GM12878 (cell line): ENCODE data around the gene WFDC9. TPM values are rescaled to one million over a fixed set of nuclear protein-coding genes. Genes with fewer than 3 reads are reported as not detected.

ENCODE experiments used
- ATAC-seq: fragments of 200-7000 bp; cut with Tn5 transposase; 3 replicates; pipeline ENCODE4 v1.9.1; 2020; ENCODE audit warnings: mild to moderate bottlenecking, moderate library complexity
- BruUV-seq: library from RNA; stranded (reverse); fragments of 400-500 nt; replicated peaks from 2 replicates; lab custom pipeline; 2021; lab: Mats Ljungman, UMichigan
- CTCF ChIA-PET: fragments of 300-600 bp; sonication (Branson Sonifier 250); formaldehyde crosslinking; extraction: SDS; loops from one replicate; lab custom pipeline; 2021; ENCODE audit warnings: inconsistent platforms; lab: Yijun Ruan, JAX
- POLR2A ChIA-PET: fragments of 350-600 bp; formaldehyde crosslinking; extraction: SDS; loops from one replicate; lab custom pipeline; 2021; ENCODE audit warnings: inconsistent platforms; lab: Charles Lee
- RAD21 ChIA-PET: fragments of 300-600 bp; sonication (Branson Sonifier 250); formaldehyde crosslinking; loops from one replicate; lab custom pipeline; 2023; ENCODE audit warnings: antibody characterized with exemption; ENCODE audit not compliant: unreplicated experiment; lab: Charles Lee
- SMC1A ChIA-PET: fragments of 300-600 bp; sonication (Branson Sonifier 250); formaldehyde crosslinking; loops from one replicate; lab custom pipeline; 2023; ENCODE audit not compliant: unreplicated experiment, uncharacterized antibody; lab: Charles Lee
- DNase-seq: peaks from one replicate; pipeline ENCODE4 v3.0.0-alpha.2; 2011; ENCODE audit warnings: low read depth, low spot score
- FAIRE-seq: peaks from 3 replicates; lab custom pipeline; 2011; peaks lifted over from hg19 to GRCh38; lab: Jason Lieb, UNC
- H2AFZ ChIP-seq: 2 replicates; pipeline ENCODE4 v1.6.0; 2011; ENCODE audit warnings: low read depth, low read length, control low read depth; ENCODE audit not compliant: control insufficient read depth
- H3K27ac ChIP-seq: 2 replicates; pipeline ENCODE4 v1.5.1; 2011; ENCODE audit warnings: control low read depth; ENCODE audit not compliant: control insufficient read depth, insufficient read depth
- H3K27me3 ChIP-seq, 2 experiments: replicated peaks in 1 of 2; 2 replicates each; pipeline versions ENCODE4 v1.6.0 to v1.6.1; 2011; ENCODE audit warnings: low read length in 1 of 2; ENCODE audit not compliant: control insufficient read depth in 2 of 2, insufficient read depth in 2 of 2
- H3K36me3 ChIP-seq, 2 experiments: 2 replicates each; pipeline ENCODE4 v1.5.1; 2011; ENCODE audit warnings: low read length in 1 of 2; ENCODE audit not compliant: control insufficient read depth in 2 of 2, insufficient read depth in 2 of 2
- H3K4me1 ChIP-seq: 2 replicates; pipeline ENCODE4 v1.6.1; 2011; ENCODE audit warnings: mild to moderate bottlenecking, low read length, moderate library complexity, mixed read lengths; ENCODE audit not compliant: control insufficient read depth, insufficient read depth
- H3K4me2 ChIP-seq: 2 replicates; pipeline ENCODE4 v1.6.0; 2011; ENCODE audit warnings: control low read depth; ENCODE audit not compliant: control insufficient read depth, insufficient read depth
- H3K4me3 ChIP-seq: fragments of 200-600 bp; sonication (generic); 2 replicates; pipeline ENCODE4 v1.5.1; 2016
- H3K79me2 ChIP-seq: 2 replicates; pipeline ENCODE4 v1.6.0; 2011; ENCODE audit warnings: low read length; ENCODE audit not compliant: control insufficient read depth, insufficient read depth
- H3K9ac ChIP-seq: 2 replicates; pipeline ENCODE4 v1.8.0; 2011; ENCODE audit warnings: low read length, control low read depth, mixed read lengths; ENCODE audit not compliant: control insufficient read depth, insufficient read depth
- H3K9me3 ChIP-seq: replicated peaks from 3 replicates; pipeline ENCODE4 v1.5.1; 2011; ENCODE audit warnings: mild to moderate bottlenecking, low read length; ENCODE audit not compliant: control insufficient read depth, insufficient read depth
- H4K20me1 ChIP-seq: 2 replicates; pipeline ENCODE4 v1.6.0; 2011; ENCODE audit not compliant: control insufficient read depth, insufficient read depth
- CBX3 ChIP-seq: fragments of 200-600 bp; sonication (generic); IDR thresholded peaks from 2 replicates; pipeline ENCODE4 v1.6.1; 2016; ENCODE audit warnings: low read depth, borderline replicate concordance
- E2F4 ChIP-seq: IDR thresholded peaks from 2 replicates; pipeline ENCODE4 v1.6.1; 2012; ENCODE audit warnings: low read depth, low read length, improper control_type of control experiment
- FOXK2 ChIP-seq: fragments of 450-650 bp; IDR thresholded peaks from 2 replicates; pipeline ENCODE4 v1.6.1; 2017; ENCODE audit warnings: mild to moderate bottlenecking, moderate library complexity
- GABPA ChIP-seq: IDR thresholded peaks from 2 replicates; pipeline ENCODE4 v1.6.1; 2014; ENCODE audit warnings: antibody characterized with exemption, low read depth, mild to moderate bottlenecking, inconsistent platforms
- HDGF ChIP-seq: fragments of 450-650 bp; IDR thresholded peaks from 2 replicates; pipeline ENCODE4 v1.6.1; 2016; ENCODE audit warnings: antibody characterized with exemption
- IRF4 ChIP-seq: IDR thresholded peaks from 2 replicates; pipeline ENCODE4 v1.6.1; 2011; ENCODE audit warnings: low read depth, low read length
- MEF2B ChIP-seq: fragments of 450-650 bp; IDR thresholded peaks from 2 replicates; pipeline ENCODE4 v1.6.1; 2018; ENCODE audit warnings: mild to moderate bottlenecking, moderate library complexity; ENCODE audit not compliant: partially characterized antibody, poor library complexity, severe bottlenecking
- MTA2 ChIP-seq: fragments of 450-650 bp; IDR thresholded peaks from 2 replicates; pipeline ENCODE4 v1.6.1; 2016; ENCODE audit warnings: low read depth, mild to moderate bottlenecking, moderate library complexity
- NR2C2 ChIP-seq: IDR thresholded peaks from 2 replicates; pipeline ENCODE4 v1.6.1; 2011; ENCODE audit warnings: borderline replicate concordance, low read depth; ENCODE audit not compliant: control insufficient read depth, insufficient read length
- POLR2AphosphoS2 ChIP-seq: IDR thresholded peaks from 2 replicates; pipeline ENCODE4 v1.6.1; 2011; ENCODE audit warnings: low read depth, mild to moderate bottlenecking, low read length, improper control_type of control experiment, moderate library complexity
- POLR2AphosphoS5 ChIP-seq: IDR thresholded peaks from 2 replicates; pipeline ENCODE4 v1.6.1; 2011; ENCODE audit warnings: mild to moderate bottlenecking, low read length, inconsistent platforms
- POU2F2 ChIP-seq: IDR thresholded peaks from 3 replicates; pipeline ENCODE4 v1.6.1; 2011; ENCODE audit warnings: low read depth, mild to moderate bottlenecking, low read length, borderline replicate concordance
- SREBF1 ChIP-seq: IDR thresholded peaks from 2 replicates; pipeline ENCODE4 v1.6.1; 2012; ENCODE audit warnings: mild to moderate bottlenecking, low read length
- STAT3 ChIP-seq: IDR thresholded peaks from 2 replicates; pipeline ENCODE4 v1.6.1; 2011; ENCODE audit warnings: low read depth, low read length, improper control_type of control experiment
- SUZ12 ChIP-seq: fragments of 200-600 bp; sonication (generic); IDR thresholded peaks from one replicate; pipeline ENCODE4 v1.6.1; 2018; ENCODE audit warnings: antibody characterized with exemption, mild to moderate bottlenecking; ENCODE audit not compliant: unreplicated experiment
- ZZZ3 ChIP-seq: IDR thresholded peaks from 2 replicates; pipeline ENCODE4 v1.6.1; 2011; ENCODE audit warnings: low read depth; ENCODE audit not compliant: control insufficient read depth, insufficient read length
- WGBS: methylation state at CpG from one replicate; pipeline ENCODE4 v1.1.6; 2016; ENCODE audit warnings: low lambda C conversion rate; ENCODE audit not compliant: insufficient replicate concordance, insufficient coverage; ENCODE audit errors: missing lambda C conversion rate; 5-methylcytosine and 5-hydroxymethylcytosine counted together
- in situ Hi-C: fragments of 300-500 bp; cut with MboI; formaldehyde crosslinking; loops from 9 replicates; pipeline ENCODE4 v1.14.3; 2018; ENCODE audit warnings: mixed read lengths
- intact Hi-C: fragments of 100-400 bp; cut with micrococcal nuclease; formaldehyde crosslinking; loops from one replicate; pipeline ENCODE4 v1.14.2; 2022; ENCODE audit not compliant: unreplicated experiment
- polyA plus RNA-seq, 11 experiments: library from polyadenylated mRNA; depleted of rRNA in 4 of 11; unstranded in 6 of 11; stranded (reverse) in 5 of 11; fragments of >200 nt; fragmentation: Nextera tagmentation in 4 of 11; fragmentation: Illumina TruSeq in 1 of 11; extraction: Ambion mirVana in 4 of 11; extraction: Trizol in 1 of 11; gene quantifications; 1 replicate in 1 of 11; 2 replicates in 10 of 11; pipeline versions ENCODE4 v1.2.1 to v1.2.3, GENCODE V29; 2011 to 2016; ENCODE audit warnings: inconsistent platforms in 2 of 11, missing spikeins in 2 of 11, low read depth in 1 of 11
- total RNA-seq, 4 experiments: library from RNA; depleted of rRNA in 3 of 4; stranded (reverse); fragments of >200 nt in 3 of 4; fragmentation: Illumina TruSeq in 1 of 4; extraction: Trizol in 1 of 4; gene quantifications; 2 replicates each; pipeline versions ENCODE4 v1.2.1 to v1.2.3, GENCODE V29; 2013 to 2021
- TF ChIP-seq, protein P1 (sequence below): IDR thresholded peaks from 2 replicates; pipeline ENCODE4 v1.6.1; 2012; ENCODE audit warnings: low read depth, low read length, improper control_type of control experiment

WFDC9 gene
- total and polyA plus RNA-seq, 10 of the 15 experiments (the other 5 are each of a cell fraction or from before 2014, with no cell fraction given), result not detected

DNA sequence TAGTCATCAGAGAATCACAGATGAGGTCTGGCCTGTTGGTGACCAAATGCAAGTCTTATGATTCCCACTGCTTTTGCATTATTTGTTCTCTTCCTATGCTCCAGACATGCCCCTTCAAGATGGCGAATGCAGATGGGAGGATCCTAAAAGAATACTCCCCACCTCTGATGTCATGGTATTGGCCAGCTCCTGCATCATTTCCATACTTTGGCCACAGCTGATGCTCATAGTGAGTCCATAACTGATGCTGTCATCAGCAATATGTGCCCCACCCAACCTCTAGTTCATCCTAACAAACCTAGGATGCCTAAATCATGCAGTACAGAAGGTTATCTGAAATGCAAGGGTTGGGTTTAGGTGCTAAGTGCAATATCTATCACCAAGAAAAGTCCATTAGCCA is 5.4 kb upstream of the WFDC9 start:
- Histone ChIP-seq H3K4me2 (no peak overlapping the region), H3K27me3 (no peaks in the 10 kb centered on the region), H2AFZ (no peak overlapping the region), H3K4me1 (no peaks in the 10 kb centered on the region), H4K20me1 (no peaks in the 10 kb centered on the region), H3K79me2 (no peaks in the 10 kb centered on the region), H3K9me3 (no peaks in the 10 kb centered on the region), H3K36me3 (no peaks in the 10 kb centered on the region), H3K4me3 (no peak overlapping the region), H3K27ac (no peak overlapping the region), H3K9ac (no peak overlapping the region)
- in situ Hi-C loops (no loop called here), intact Hi-C loops (no loop called here)
- RAD21 ChIA-PET, result no interaction called here
- SMC1A ChIA-PET, result no interaction called here
- no TSS peak for BruUV-seq
- CTCF ChIA-PET, result no interaction called here
- ATAC-seq, result no peak
- DNase-seq, result no peak
- no peak for FAIRE-seq
- TF ChIP-seq NR2C2 (no peak), POLR2AphosphoS2 (no peak), ZZZ3 (no peak), IRF4 (no peak), E2F4 (no peak), STAT3 (no peak), POU2F2 (no peak), SREBF1 (no peak), CBX3 (no peak), GABPA (no peak), FOXK2 (no peak), MTA2 (no peak), MEF2B (no peak), POLR2AphosphoS5 (no peak), SUZ12 (no peak), HDGF (no peak)
- TF ChIP-seq, protein P1, sequence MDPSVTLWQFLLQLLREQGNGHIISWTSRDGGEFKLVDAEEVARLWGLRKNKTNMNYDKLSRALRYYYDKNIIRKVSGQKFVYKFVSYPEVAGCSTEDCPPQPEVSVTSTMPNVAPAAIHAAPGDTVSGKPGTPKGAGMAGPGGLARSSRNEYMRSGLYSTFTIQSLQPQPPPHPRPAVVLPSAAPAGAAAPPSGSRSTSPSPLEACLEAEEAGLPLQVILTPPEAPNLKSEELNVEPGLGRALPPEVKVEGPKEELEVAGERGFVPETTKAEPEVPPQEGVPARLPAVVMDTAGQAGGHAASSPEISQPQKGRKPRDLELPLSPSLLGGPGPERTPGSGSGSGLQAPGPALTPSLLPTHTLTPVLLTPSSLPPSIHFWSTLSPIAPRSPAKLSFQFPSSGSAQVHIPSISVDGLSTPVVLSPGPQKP, result no peak
- 0% methylated on average over 1 of the region's 1 CpG for WGBS
- POLR2A ChIA-PET, result no interaction called here
